Lower lobe of right lung (tissue), 2 donors: ENCODE results near the gene HOXD1. TPM values are rescaled to one million over a fixed set of nuclear protein-coding genes. Genes with fewer than 3 reads are reported as not detected.

Experiments used
- ATAC-seq, 2 donors: fragments of 200-7000 bp; cut with Tn5 transposase; one replicate each; pipeline ENCODE4 v1.9.1; 2020 to 2022; ENCODE audit warnings: mild to moderate bottlenecking in 2 of 2, moderate library complexity in 2 of 2
- DNase-seq: peaks from one replicate; pipeline ENCODE4 v3.0.0-alpha.2; 2020
- H3K27ac ChIP-seq: fragments of 200-600 bp; one replicate; pipeline ENCODE4 v1.8.0; 2022
- H3K27me3 ChIP-seq: fragments of 200-600 bp; one replicate; pipeline ENCODE4 v1.8.0; 2022; ENCODE audit warnings: low read depth
- H3K36me3 ChIP-seq: fragments of 200-600 bp; one replicate; pipeline ENCODE4 v1.8.0; 2022; ENCODE audit warnings: mild to moderate bottlenecking
- H3K4me1 ChIP-seq: fragments of 200-600 bp; one replicate; pipeline ENCODE4 v1.8.0; 2022
- H3K4me3 ChIP-seq: fragments of 200-600 bp; one replicate; pipeline ENCODE4 v1.8.0; 2022; ENCODE audit warnings: mild to moderate bottlenecking
- H3K9me3 ChIP-seq: fragments of 200-600 bp; one replicate; pipeline ENCODE4 v1.8.0; 2022
- intact Hi-C: fragments of 100-400 bp; cut with DNase I; formaldehyde crosslinking; loops from one replicate; pipeline ENCODE4 v1.11.0; 2022
- total RNA-seq: library from RNA; stranded (reverse); fragmentation: NEBNext Ultra II Directional; extraction: Animal tissue kit (Norgen Biotek cat#: 25700); gene quantifications from one replicate; pipeline ENCODE4 v1.2.1, GENCODE V29; 2021
- TF ChIP-seq, protein P1 (sequence below): fragments of 200-600 bp; IDR thresholded peaks from one replicate; pipeline ENCODE4 v1.8.0; 2022; ENCODE audit warnings: antibody characterized with exemption, mild to moderate bottlenecking
- donor health status: DM: no; HTN: yes; CAD: no; lungs with severe emphysema.

The HOXD1 gene
- total RNA-seq, 1 donor from 2014 or later, result 3.4 TPM

DNA sequence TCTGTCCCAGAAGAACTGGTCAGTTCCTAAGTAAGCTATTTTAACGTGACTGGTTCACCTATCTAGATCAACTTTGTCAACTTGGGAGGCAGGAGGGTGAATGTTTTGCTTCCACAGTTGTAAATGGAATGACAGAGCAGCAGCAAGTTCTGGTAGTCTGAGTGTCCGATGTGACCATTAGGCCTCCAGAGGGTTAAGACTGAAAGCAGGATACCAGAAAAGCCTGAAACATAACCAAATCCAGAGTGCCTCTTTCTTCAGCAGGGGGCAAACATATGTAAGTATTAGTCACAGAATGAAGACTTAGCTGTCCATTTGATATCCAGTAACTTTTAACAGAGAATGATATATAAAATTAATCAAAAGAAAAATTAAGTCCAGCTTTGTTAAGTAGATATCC is 22.2 kb upstream of the HOXD1 start:
- TF ChIP-seq, protein P1, sequence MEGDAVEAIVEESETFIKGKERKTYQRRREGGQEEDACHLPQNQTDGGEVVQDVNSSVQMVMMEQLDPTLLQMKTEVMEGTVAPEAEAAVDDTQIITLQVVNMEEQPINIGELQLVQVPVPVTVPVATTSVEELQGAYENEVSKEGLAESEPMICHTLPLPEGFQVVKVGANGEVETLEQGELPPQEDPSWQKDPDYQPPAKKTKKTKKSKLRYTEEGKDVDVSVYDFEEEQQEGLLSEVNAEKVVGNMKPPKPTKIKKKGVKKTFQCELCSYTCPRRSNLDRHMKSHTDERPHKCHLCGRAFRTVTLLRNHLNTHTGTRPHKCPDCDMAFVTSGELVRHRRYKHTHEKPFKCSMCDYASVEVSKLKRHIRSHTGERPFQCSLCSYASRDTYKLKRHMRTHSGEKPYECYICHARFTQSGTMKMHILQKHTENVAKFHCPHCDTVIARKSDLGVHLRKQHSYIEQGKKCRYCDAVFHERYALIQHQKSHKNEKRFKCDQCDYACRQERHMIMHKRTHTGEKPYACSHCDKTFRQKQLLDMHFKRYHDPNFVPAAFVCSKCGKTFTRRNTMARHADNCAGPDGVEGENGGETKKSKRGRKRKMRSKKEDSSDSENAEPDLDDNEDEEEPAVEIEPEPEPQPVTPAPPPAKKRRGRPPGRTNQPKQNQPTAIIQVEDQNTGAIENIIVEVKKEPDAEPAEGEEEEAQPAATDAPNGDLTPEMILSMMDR, result no peak
- DNase-seq (no peak), ATAC-seq (no peak)
- no peaks in the 10 kb centered on the region for H3K9me3 ChIP-seq
- no peaks in the 10 kb centered on the region for H3K36me3 ChIP-seq
- no peak overlapping the region for H3K4me3 ChIP-seq
- peaks cover 2% of the 10 kb centered on the region for H3K4me1 ChIP-seq
- H3K27ac ChIP-seq, result no peak overlapping the region
- intact Hi-C loops, result no loop called here
- H3K27me3 ChIP-seq, result peaks cover 100% of the 10 kb centered on the region

DNA sequence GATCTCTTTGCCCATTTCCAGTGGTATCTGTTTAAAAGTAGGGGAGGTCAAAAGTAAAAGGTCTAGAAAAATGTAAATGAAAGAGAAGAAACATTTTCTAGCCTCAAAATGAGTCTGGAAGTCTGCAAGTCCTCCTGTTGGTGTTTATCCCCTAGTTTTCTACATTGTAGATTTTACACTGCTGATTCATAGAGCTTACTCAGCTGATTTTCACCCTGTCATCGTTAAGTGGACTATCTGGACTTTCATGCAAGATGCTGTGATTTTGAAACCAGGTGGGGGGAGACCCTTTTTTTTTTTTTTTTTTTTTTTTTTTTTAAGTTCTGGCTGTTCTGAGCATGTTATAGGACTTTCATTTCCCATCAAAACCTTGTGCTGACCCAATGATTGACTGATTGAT is 21.1 kb upstream of the HOXD1 start:
- H3K27me3 ChIP-seq, result peaks cover 100% of the 10 kb centered on the region
- no peak overlapping the region for H3K27ac ChIP-seq
- peaks cover 11% of the 10 kb centered on the region for H3K4me1 ChIP-seq
- H3K9me3 ChIP-seq, result no peaks in the 10 kb centered on the region
- TF ChIP-seq, protein P1, result no peak
- no peaks in the 10 kb centered on the region for H3K36me3 ChIP-seq
- DNase-seq (no peak), ATAC-seq (no peak)
- intact Hi-C loops, result no loop called here
- H3K4me3 ChIP-seq, result no peak overlapping the region

DNA sequence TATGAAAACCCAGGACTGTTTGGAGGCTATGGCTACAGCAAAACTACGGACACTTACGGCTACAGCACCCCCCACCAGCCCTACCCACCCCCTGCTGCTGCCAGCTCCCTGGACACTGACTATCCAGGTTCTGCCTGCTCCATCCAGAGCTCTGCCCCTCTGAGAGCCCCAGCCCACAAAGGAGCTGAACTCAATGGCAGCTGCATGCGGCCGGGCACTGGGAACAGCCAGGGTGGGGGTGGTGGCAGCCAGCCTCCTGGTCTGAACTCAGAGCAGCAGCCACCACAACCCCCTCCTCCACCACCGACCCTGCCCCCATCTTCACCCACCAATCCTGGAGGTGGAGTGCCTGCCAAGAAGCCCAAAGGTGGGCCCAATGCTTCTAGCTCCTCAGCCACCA is 19.3 kb upstream of the HOXD1 start:
- TF ChIP-seq, protein P1, result no peak
- intact Hi-C loops, result no loop called here
- H3K27me3 ChIP-seq, result peaks cover 97% of the 10 kb centered on the region

DNA sequence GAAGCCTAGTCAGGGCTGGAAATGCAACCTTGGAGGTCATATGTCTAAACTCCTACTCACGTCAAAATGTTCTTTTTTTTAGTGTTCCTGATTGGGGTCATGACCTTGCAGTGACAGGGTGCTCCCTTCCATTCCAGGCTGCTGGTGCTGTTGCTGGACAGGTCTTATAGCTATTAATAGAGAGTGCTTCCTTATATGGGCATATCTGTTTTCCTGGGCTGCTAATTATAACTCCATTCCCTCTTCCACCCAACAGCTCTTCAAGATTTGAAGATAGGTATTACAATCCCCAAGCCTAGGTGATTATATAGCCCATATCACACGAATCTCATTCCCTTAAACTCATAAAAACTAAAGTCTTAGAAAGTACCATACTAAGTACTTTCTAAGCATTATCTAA is 18.8 kb upstream of the HOXD1 start:
- H3K4me1 ChIP-seq, result peaks cover 11% of the 10 kb centered on the region
- H3K36me3 ChIP-seq, result no peaks in the 10 kb centered on the region
- ATAC-seq, result no peak
- H3K27me3 ChIP-seq, result peaks cover 97% of the 10 kb centered on the region
- DNase-seq, result no peak
- no peaks in the 10 kb centered on the region for H3K9me3 ChIP-seq
- no peak overlapping the region for H3K27ac ChIP-seq
- intact Hi-C loops, result no loop called here
- TF ChIP-seq, protein P1, result no peak
- H3K4me3 ChIP-seq, result no peak overlapping the region

More for the DNA sequence above, 19.3 kb upstream of the HOXD1 start:
- Histone ChIP-seq H3K36me3 (no peaks in the 10 kb centered on the region), H3K9me3 (no peaks in the 10 kb centered on the region), H3K4me3 (no peak overlapping the region), H3K4me1 (peaks cover 11% of the 10 kb centered on the region), H3K27ac (no peak overlapping the region)
- DNase-seq (no peak), ATAC-seq (no peak)

DNA sequence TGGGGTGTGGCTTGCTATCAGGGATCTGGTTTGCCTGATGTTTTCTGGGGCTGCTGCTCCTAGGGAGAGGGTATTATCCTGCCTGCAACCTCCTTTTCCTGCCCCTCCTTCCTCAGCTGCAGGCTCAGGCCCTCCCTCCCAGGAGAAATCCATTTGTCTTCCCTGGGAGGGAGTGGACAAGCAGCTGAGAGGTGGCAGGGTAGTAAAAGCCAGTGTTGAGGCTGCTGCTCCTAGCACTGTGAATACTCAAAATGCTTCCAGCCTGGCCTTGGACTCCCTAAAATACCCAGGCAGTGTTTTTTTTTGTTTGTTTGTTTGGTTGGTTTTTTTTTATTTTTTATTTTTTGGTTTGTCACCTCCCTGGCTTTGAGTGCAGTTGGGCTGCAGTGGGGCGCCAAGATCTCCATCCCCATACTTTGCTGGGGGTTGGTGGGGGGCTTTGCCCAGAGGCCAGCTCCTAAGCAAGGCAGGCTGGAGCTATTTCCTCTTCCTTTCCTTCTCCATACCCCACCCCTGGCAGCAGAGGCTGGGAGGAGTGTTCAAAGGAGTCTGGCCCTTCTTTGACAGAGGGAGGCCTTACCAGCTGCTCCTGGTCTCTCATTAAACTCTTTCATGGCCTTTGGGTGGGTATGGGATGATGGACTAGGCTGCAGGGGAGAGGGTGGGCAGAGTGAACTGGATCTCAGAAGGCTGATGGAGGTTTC is 17.7 kb upstream of the HOXD1 start:
- Histone ChIP-seq H3K36me3 (no peaks in the 10 kb centered on the region), H3K9me3 (no peaks in the 10 kb centered on the region), H3K4me1 (peaks cover 11% of the 10 kb centered on the region), H3K27ac (no peak overlapping the region), H3K27me3 (peaks cover 97% of the 10 kb centered on the region), H3K4me3 (no peak overlapping the region)
- TF ChIP-seq, protein P1, result no peak
- no peak for ATAC-seq
- intact Hi-C loops, result no loop called here
- DNase-seq, result no peak
